Measurements from ENCODE around the gene ANKRD55.

- TF ChIP-seq CTCF (IDR thresholded peaks at IDR 0.05) (no peak), SP1 (CRISPR knock-in tag; conservative IDR thresholded peaks at IDR 0.05) (no peak), HMGXB4 (CRISPR knock-in tag; IDR thresholded peaks at IDR 0.05) (no peak), ZNF232 (CRISPR knock-in tag; IDR thresholded peaks at IDR 0.05) (no peak), TEAD4 (CRISPR knock-in tag; IDR thresholded peaks at IDR 0.05) (no peak), ETV6 (CRISPR knock-in tag; IDR thresholded peaks at IDR 0.05) (no peak), TCF7 (CRISPR knock-in tag; IDR thresholded peaks at IDR 0.05; ENCODE audit: low read depth) (no peak), ZNF512 (CRISPR knock-in tag; IDR thresholded peaks at IDR 0.05; ENCODE audit: borderline replicate concordance) (no peak), FOXK1 (CRISPR knock-in tag; IDR thresholded peaks at IDR 0.05) (no peak), FOXJ3 (CRISPR knock-in tag; IDR thresholded peaks at IDR 0.05; ENCODE audit: borderline replicate concordance) (no peak), MAX (CRISPR knock-in tag; IDR thresholded peaks at IDR 0.05) (no peak), E2F1 (CRISPR knock-in tag; IDR thresholded peaks at IDR 0.05) (no peak), ATF1 (CRISPR knock-in tag; IDR thresholded peaks at IDR 0.05) (no peak)
These were observed 30.6 kb downstream of the ANKRD55 start for GRCh38 chr5:56202483-56202882.

Data from WTC11 (cell line).